Astrocyte (in vitro differentiated cells and primary cell): ENCODE measurements around the gene ZNF619. TPM values are rescaled to one million over a fixed set of nuclear protein-coding genes. Genes with fewer than 3 reads are reported as not detected.

ENCODE experiments used
- DNase-seq: peaks from one replicate; pipeline ENCODE4 v3.0.0-alpha.2; 2010; ENCODE audit warnings: low read depth
- FAIRE-seq: peaks from 2 replicates; lab custom pipeline; 2011; peaks lifted over from hg19 to GRCh38; lab: Jason Lieb, UNC
- H2AFZ ChIP-seq: 2 replicates; pipeline ENCODE4 v1.6.0; 2012; ENCODE audit warnings: low read depth, low read length, inconsistent platforms
- H3K27ac ChIP-seq: 2 replicates; pipeline ENCODE4 v1.5.1; 2011; ENCODE audit warnings: low read depth, low read length, inconsistent platforms
- H3K27me3 ChIP-seq: 2 replicates; pipeline ENCODE4 v1.6.0; 2011; ENCODE audit warnings: low read length, inconsistent platforms; ENCODE audit not compliant: insufficient read depth
- H3K36me3 ChIP-seq: 2 replicates; pipeline ENCODE4 v1.5.1; 2011; ENCODE audit warnings: low read length, inconsistent platforms; ENCODE audit not compliant: insufficient read depth
- H3K4me1 ChIP-seq: 2 replicates; pipeline ENCODE4 v1.5.1; 2011; ENCODE audit warnings: low read length, inconsistent platforms; ENCODE audit not compliant: insufficient read depth
- H3K4me2 ChIP-seq: 2 replicates; pipeline ENCODE4 v1.6.0; 2012; ENCODE audit warnings: low read length, inconsistent platforms
- H3K4me3 ChIP-seq: 2 replicates; pipeline ENCODE4 v1.5.1; 2011; ENCODE audit warnings: low read depth, mild to moderate bottlenecking, low read length, inconsistent platforms; ENCODE audit not compliant: insufficient read depth
- H3K79me2 ChIP-seq: 2 replicates; pipeline ENCODE4 v1.6.0; 2012; ENCODE audit warnings: mild to moderate bottlenecking, low read length, inconsistent platforms; ENCODE audit not compliant: insufficient read depth
- H3K9ac ChIP-seq: 2 replicates; pipeline ENCODE4 v1.6.0; 2012; ENCODE audit warnings: mild to moderate bottlenecking, low read length, inconsistent platforms
- H3K9me3 ChIP-seq: 2 replicates; pipeline ENCODE4 v1.5.1; 2012; ENCODE audit warnings: low read depth, mild to moderate bottlenecking, low read length, inconsistent platforms; ENCODE audit not compliant: insufficient read depth
- H4K20me1 ChIP-seq: 2 replicates; pipeline ENCODE4 v1.6.0; 2012; ENCODE audit warnings: low read length, inconsistent platforms; ENCODE audit not compliant: insufficient read depth
- H3K27ac Mint-ChIP-seq: one replicate; pipeline ENCODE4 v1.8.0; 2021; ENCODE audit warnings: mild to moderate bottlenecking, mixed read lengths; ENCODE audit not compliant: unreplicated experiment
- H3K27me3 Mint-ChIP-seq: one replicate; pipeline ENCODE4 v1.8.0; 2021; ENCODE audit warnings: low read depth, mixed read lengths; ENCODE audit not compliant: unreplicated experiment
- H3K36me3 Mint-ChIP-seq: one replicate; pipeline ENCODE4 v1.8.0; 2021; ENCODE audit warnings: low read depth, mixed read lengths; ENCODE audit not compliant: unreplicated experiment
- H3K4me1 Mint-ChIP-seq: one replicate; pipeline ENCODE4 v1.8.0; 2021; ENCODE audit warnings: low read depth, mixed read lengths; ENCODE audit not compliant: unreplicated experiment
- H3K4me3 Mint-ChIP-seq: one replicate; pipeline ENCODE4 v1.8.0; 2021; ENCODE audit warnings: mild to moderate bottlenecking, moderate library complexity, mixed read lengths; ENCODE audit not compliant: unreplicated experiment
- H3K9me3 Mint-ChIP-seq: one replicate; pipeline ENCODE4 v1.8.0; 2021; ENCODE audit warnings: mild to moderate bottlenecking, mixed read lengths; ENCODE audit not compliant: unreplicated experiment
- EZH2 ChIP-seq: IDR thresholded peaks from 2 replicates; pipeline ENCODE4 v1.6.1; 2012; ENCODE audit warnings: mild to moderate bottlenecking, low read length, inconsistent platforms; ENCODE audit not compliant: insufficient read depth
- total RNA-seq: library from RNA; stranded (reverse); gene quantifications from 2 replicates; pipeline ENCODE4 v1.2.1, GENCODE V29; 2021
- TF ChIP-seq, protein P1 (sequence below): IDR thresholded peaks from 2 replicates; pipeline ENCODE4 v1.5.1; 2011; ENCODE audit warnings: low read depth, mild to moderate bottlenecking, inconsistent platforms, low read length, moderate library complexity; ENCODE audit not compliant: insufficient read depth

Gene ZNF619
- total RNA-seq, 1 donor from 2014 or later, result 3.4 TPM

- Histone ChIP-seq H3K4me2 (no peak overlapping the region), H4K20me1 (no peaks in the 10 kb centered on the region), H3K79me2 (no peaks in the 10 kb centered on the region), H3K4me3 (no peak overlapping the region), H3K9me3 (no peaks in the 10 kb centered on the region), H3K4me1 (peaks cover 18% of the 10 kb centered on the region), H2AFZ (no peak overlapping the region), H3K27ac (no peak overlapping the region), H3K36me3 (no peaks in the 10 kb centered on the region), H3K27me3 (no peaks in the 10 kb centered on the region), H3K9ac (no peak overlapping the region)
- H3K36me3 Mint-ChIP-seq, result peaks cover 4% of the 10 kb centered on the region
- no peak overlapping the region for H3K27ac Mint-ChIP-seq
- peaks cover 10% of the 10 kb centered on the region for H3K4me1 Mint-ChIP-seq
- no peaks in the 10 kb centered on the region for H3K9me3 Mint-ChIP-seq
- FAIRE-seq (no peak), DNase-seq (no peak)
- H3K27me3 Mint-ChIP-seq, result no peaks in the 10 kb centered on the region
- TF ChIP-seq EZH2, result no peak
- TF ChIP-seq, protein P1, sequence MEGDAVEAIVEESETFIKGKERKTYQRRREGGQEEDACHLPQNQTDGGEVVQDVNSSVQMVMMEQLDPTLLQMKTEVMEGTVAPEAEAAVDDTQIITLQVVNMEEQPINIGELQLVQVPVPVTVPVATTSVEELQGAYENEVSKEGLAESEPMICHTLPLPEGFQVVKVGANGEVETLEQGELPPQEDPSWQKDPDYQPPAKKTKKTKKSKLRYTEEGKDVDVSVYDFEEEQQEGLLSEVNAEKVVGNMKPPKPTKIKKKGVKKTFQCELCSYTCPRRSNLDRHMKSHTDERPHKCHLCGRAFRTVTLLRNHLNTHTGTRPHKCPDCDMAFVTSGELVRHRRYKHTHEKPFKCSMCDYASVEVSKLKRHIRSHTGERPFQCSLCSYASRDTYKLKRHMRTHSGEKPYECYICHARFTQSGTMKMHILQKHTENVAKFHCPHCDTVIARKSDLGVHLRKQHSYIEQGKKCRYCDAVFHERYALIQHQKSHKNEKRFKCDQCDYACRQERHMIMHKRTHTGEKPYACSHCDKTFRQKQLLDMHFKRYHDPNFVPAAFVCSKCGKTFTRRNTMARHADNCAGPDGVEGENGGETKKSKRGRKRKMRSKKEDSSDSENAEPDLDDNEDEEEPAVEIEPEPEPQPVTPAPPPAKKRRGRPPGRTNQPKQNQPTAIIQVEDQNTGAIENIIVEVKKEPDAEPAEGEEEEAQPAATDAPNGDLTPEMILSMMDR, result no peak
- no peak overlapping the region for H3K4me3 Mint-ChIP-seq
These were observed 41.9 kb downstream of the ZNF619 start for GRCh38 chr3:40518848-40519247.

GRCh38 chr3:40521254-40521653 is 44.3 kb downstream of the ZNF619 start:
- Histone ChIP-seq H3K36me3 (no peaks in the 10 kb centered on the region), H2AFZ (no peak overlapping the region), H3K27ac (no peak overlapping the region), H3K27me3 (no peaks in the 10 kb centered on the region), H3K9me3 (no peaks in the 10 kb centered on the region), H3K9ac (no peak overlapping the region), H3K4me1 (peaks cover 23% of the 10 kb centered on the region), H4K20me1 (no peaks in the 10 kb centered on the region), H3K4me3 (no peak overlapping the region), H3K4me2 (no peak overlapping the region), H3K79me2 (peaks cover 11% of the 10 kb centered on the region)
- Mint-ChIP-seq H3K9me3 (no peaks in the 10 kb centered on the region), H3K36me3 (peaks cover 2% of the 10 kb centered on the region), H3K4me3 (no peak overlapping the region), H3K27ac (no peak overlapping the region), H3K4me1 (peaks cover 11% of the 10 kb centered on the region), H3K27me3 (no peaks in the 10 kb centered on the region)
- no peak for TF ChIP-seq EZH2
- TF ChIP-seq, protein P1, result no peak
- FAIRE-seq, result no peak
- no peak for DNase-seq

GRCh38 chr3:40523781-40524180 is 46.9 kb downstream of the ZNF619 start:
- H3K36me3 Mint-ChIP-seq, result peaks cover 15% of the 10 kb centered on the region
- Histone ChIP-seq H3K4me3 (no peak overlapping the region), H3K4me1 (peaks cover 15% of the 10 kb centered on the region), H3K4me2 (peak overlapping the region; percentile 96), H3K27me3 (no peaks in the 10 kb centered on the region), H3K36me3 (peaks cover 5% of the 10 kb centered on the region), H3K9me3 (no peaks in the 10 kb centered on the region), H3K27ac (no peak overlapping the region), H3K79me2 (peaks cover 23% of the 10 kb centered on the region), H4K20me1 (no peaks in the 10 kb centered on the region), H2AFZ (no peak overlapping the region), H3K9ac (no peak overlapping the region)
- H3K27ac Mint-ChIP-seq, result peak overlapping the region; percentile 88
- FAIRE-seq (no peak), DNase-seq (no peak)
- H3K9me3 Mint-ChIP-seq, result peaks cover 3% of the 10 kb centered on the region
- no peaks in the 10 kb centered on the region for H3K27me3 Mint-ChIP-seq
- H3K4me3 Mint-ChIP-seq, result peak overlapping the region; percentile 97
- H3K4me1 Mint-ChIP-seq, result peaks cover 7% of the 10 kb centered on the region
- TF ChIP-seq EZH2, result no peak
- TF ChIP-seq, protein P1, result no peak
